Measurements from ENCODE around the gene SLC25A5. TPM values are rescaled to one million over a fixed set of nuclear protein-coding genes. Genes with fewer than 3 reads are reported as not detected.
A peak's percentile ranks its signal among the peaks of the same experiment; 100 is the strongest.

SLC25A5 gene
- 100 to 1,000 TPM; 108 to 324 (median 153) TPM for total RNA-seq
- polyA plus RNA-seq: 100 to 1,000 TPM; 330 to 907 (median 549) TPM
- long read RNA-seq, donor 1, transcript SLC25A5-201 (4 exons, 1,274 nt): major isoform, 71 of 190 reads
- long read RNA-seq, donor 1, transcript SLC25A5-203 (2 exons, 433 nt): minor isoform, 35 of 190 reads
- long read RNA-seq, donor 1, partial matches to known transcripts: 84 of 190 reads
- long read RNA-seq, donor 1, other reads (novel, unspliced or antisense): 0 of 190 reads
- long read RNA-seq, donor 2, transcript SLC25A5-203 (2 exons, 433 nt): minor isoform, 23 of 295 reads
- long read RNA-seq, donor 2, transcript SLC25A5-201 (4 exons, 1,274 nt): major isoform, 131 of 295 reads
- long read RNA-seq, donor 2, partial matches to known transcripts: 134 of 295 reads
- long read RNA-seq, donor 2, other reads (novel, unspliced or antisense): 7 of 295 reads
- long read RNA-seq, donor 3, transcript SLC25A5-201 (4 exons, 1,274 nt): major isoform, 102 of 258 reads
- long read RNA-seq, donor 3, transcript SLC25A5-203 (2 exons, 433 nt): minor isoform, 71 of 258 reads
- long read RNA-seq, donor 3, partial matches to known transcripts: 85 of 258 reads
- long read RNA-seq, donor 3, other reads (novel, unspliced or antisense): 0 of 258 reads
- long read RNA-seq, donor 4, transcript SLC25A5-201 (4 exons, 1,274 nt): major isoform, 13 of 17 reads
- long read RNA-seq, donor 4, partial matches to known transcripts: 0 of 17 reads
- long read RNA-seq, donor 4, other reads (novel, unspliced or antisense): 0 of 17 reads
- long read RNA-seq, donor 5, transcript SLC25A5-201 (4 exons, 1,274 nt): major isoform, 113 of 256 reads
- long read RNA-seq, donor 5, transcript SLC25A5-203 (2 exons, 433 nt): minor isoform, 50 of 256 reads
- long read RNA-seq, donor 5, partial matches to known transcripts: 93 of 256 reads
- long read RNA-seq, donor 5, other reads (novel, unspliced or antisense): 0 of 256 reads
- long read RNA-seq, donor 6, transcript SLC25A5-201 (4 exons, 1,274 nt): major isoform, 472 of 1,102 reads
- long read RNA-seq, donor 6, transcript SLC25A5-203 (2 exons, 433 nt): minor isoform, 156 of 1,102 reads
- long read RNA-seq, donor 6, partial matches to known transcripts: 444 of 1,102 reads
- long read RNA-seq, donor 6, other reads (novel, unspliced or antisense): 30 of 1,102 reads
- long read RNA-seq, donor 7, transcript SLC25A5-203 (2 exons, 433 nt): minor isoform, 51 of 238 reads
- long read RNA-seq, donor 7, transcript SLC25A5-201 (4 exons, 1,274 nt): major isoform, 125 of 238 reads
- long read RNA-seq, donor 7, partial matches to known transcripts: 62 of 238 reads
- long read RNA-seq, donor 7, other reads (novel, unspliced or antisense): 0 of 238 reads
- long read RNA-seq, donor 8, transcript SLC25A5-203 (2 exons, 433 nt): minor isoform, 118 of 522 reads
- long read RNA-seq, donor 8, transcript SLC25A5-201 (4 exons, 1,274 nt): major isoform, 195 of 522 reads
- long read RNA-seq, donor 8, partial matches to known transcripts: 196 of 522 reads
- long read RNA-seq, donor 8, other reads (novel, unspliced or antisense): 12 of 522 reads
- long read RNA-seq, donor 9, transcript SLC25A5-203 (2 exons, 433 nt): minor isoform, 67 of 371 reads
- long read RNA-seq, donor 9, transcript SLC25A5-201 (4 exons, 1,274 nt): major isoform, 121 of 371 reads
- long read RNA-seq, donor 9, partial matches to known transcripts: 183 of 371 reads
- long read RNA-seq, donor 9, other reads (novel, unspliced or antisense): 0 of 371 reads
- long read RNA-seq, donor 10, transcript SLC25A5-201 (4 exons, 1,274 nt): major isoform, 56 of 147 reads
- long read RNA-seq, donor 10, transcript SLC25A5-203 (2 exons, 433 nt): minor isoform, 25 of 147 reads
- long read RNA-seq, donor 10, partial matches to known transcripts: 66 of 147 reads
- long read RNA-seq, donor 10, other reads (novel, unspliced or antisense): 0 of 147 reads

GRCh38 chrX:119467842-119468550 lies at the start of gene SLC25A5:
Gene SLC25A5 (plus strand): TSS chrX:119468444. CDS start chrX:119468516, 72 bp downstream.
- TF ChIP-seq EP300 (IDR thresholded peaks at IDR 0.05) (no peak), POLR2AphosphoS5 (IDR thresholded peaks at IDR 0.05) (peak; percentile 68 to 98 (median 96)), CTCF (IDR thresholded peaks at IDR 0.05) (no peak), POLR2A (IDR thresholded peaks at IDR 0.05) (peak in 2 of 4 donors; percentile 29 to 83)
- peak within 1 kb of the TSS; percentile 94 to 98 (median 97) for H3K27ac ChIP-seq

GRCh38 chrX:119419146-119419545 lies 49.1 kb upstream of the SLC25A5 start:
- no peaks in the 10 kb centered on the region for H3K27me3 ChIP-seq
- H3K4me3 ChIP-seq: no peak overlapping the region
- 41 to 63% (median 52%) methylated on average over 4 of the region's 4 CpGs for WGBS, 5 donors
- no peak for TF ChIP-seq EP300 (IDR thresholded peaks at IDR 0.05)
- no peak for TF ChIP-seq CTCF (IDR thresholded peaks at IDR 0.05)
- no peak for TF ChIP-seq POLR2AphosphoS5 (IDR thresholded peaks at IDR 0.05)
- TF ChIP-seq POLR2A (IDR thresholded peaks at IDR 0.05): no peak
- no peaks in the 10 kb centered on the region for H3K9me3 ChIP-seq
- intact Hi-C loops (cut with DNase I; ENCODE audit: low total_unique reads): no loop called here
- H3K27ac ChIP-seq: no peak overlapping the region
- H3K4me1 ChIP-seq: no peaks in the 10 kb centered on the region
- DNase-seq: peak in 1 of 2 donors; percentile 41
- H3K36me3 ChIP-seq: peaks cover 0 to 8% (median 2%) of the 10 kb centered on the region in 4 donors

More at GRCh38 chrX:119467842-119468550, at the start of gene SLC25A5:
- 2 to 68% (median 13%) methylated on average over 8 to 46 of the region's 46 CpGs for WGBS, 5 donors
- intact Hi-C loops (cut with DNase I; ENCODE audit: low total_unique reads): no loop called here
- Histone ChIP-seq H3K27me3 (no peaks in the 10 kb centered on the region), H3K4me1 (peaks cover 0 to 20% (median 9%) of the 10 kb centered on the region in 4 donors), H3K36me3 (peaks cover 12 to 21% (median 20%) of the 10 kb centered on the region in 4 donors), H3K9me3 (no peaks in the 10 kb centered on the region), H3K4me3 (peak within 1 kb of the TSS; percentile 65 to 82 (median 68))
- DNase-seq: peak; percentile 86 to 95

- no peaks in the 10 kb centered on the region for H3K9me3 ChIP-seq
- no peaks in the 10 kb centered on the region for H3K27me3 ChIP-seq
- no peak overlapping the region for H3K4me3 ChIP-seq
- H3K36me3 ChIP-seq: peaks cover 0 to 8% (median 2%) of the 10 kb centered on the region in 4 donors
- intact Hi-C loops (cut with DNase I; ENCODE audit: low total_unique reads): no loop called here
- TF ChIP-seq POLR2A (IDR thresholded peaks at IDR 0.05): no peak
- no peak for TF ChIP-seq POLR2AphosphoS5 (IDR thresholded peaks at IDR 0.05)
- no peak for TF ChIP-seq CTCF (IDR thresholded peaks at IDR 0.05)
- no peak for TF ChIP-seq EP300 (IDR thresholded peaks at IDR 0.05)
- 85 to 98% (median 95%) methylated on average over 2 of the region's 2 CpGs for WGBS, 5 donors
- H3K27ac ChIP-seq: no peak overlapping the region
- DNase-seq: no peak
- H3K4me1 ChIP-seq: no peaks in the 10 kb centered on the region
These were observed 48.3 kb upstream of the SLC25A5 start for GRCh38 chrX:119419898-119420297.
